HEK293T (cell line): ENCODE measurements around the gene HOMER2.

Experiments used
- CTCF ChIA-PET: fragments of 350-600 bp; formaldehyde crosslinking; extraction: SDS; loops from one replicate; lab custom pipeline; 2021; ENCODE audit warnings: antibody characterized with exemption, inconsistent platforms; lab: Yijun Ruan, JAX
- POLR2A ChIA-PET: fragments of 350-600 bp; formaldehyde crosslinking; extraction: SDS; loops from one replicate; lab custom pipeline; 2020; ENCODE audit warnings: antibody characterized with exemption, inconsistent platforms; lab: Yijun Ruan, JAX
- DNase-seq: peaks from one replicate; pipeline ENCODE4 v3.0.0; 2012; ENCODE audit warnings: mixed read lengths; ENCODE audit errors: extremely low spot score
- ARNT ChIP-seq: fragments of 450-650 bp; IDR thresholded peaks from 2 replicates; pipeline ENCODE4 v1.6.1; 2017; ENCODE audit warnings: mild to moderate bottlenecking
- BHLHE40 ChIP-seq: fragments of 450-650 bp; IDR thresholded peaks from 2 replicates; pipeline ENCODE4 v1.6.1; 2016; ENCODE audit warnings: mild to moderate bottlenecking, moderate library complexity, borderline replicate concordance
- CTBP1 ChIP-seq: fragments of 450-650 bp; IDR thresholded peaks from 2 replicates; pipeline ENCODE4 v1.6.1; 2016; ENCODE audit warnings: borderline replicate concordance
- ELF4 ChIP-seq: fragments of 450-650 bp; IDR thresholded peaks from 2 replicates; pipeline ENCODE4 v1.6.1; 2017; ENCODE audit warnings: antibody characterized with exemption
- FOXA1 ChIP-seq: fragments of 450-650 bp; IDR thresholded peaks from 2 replicates; pipeline ENCODE4 v1.6.1; 2016; ENCODE audit warnings: mild to moderate bottlenecking
- FOXK2 ChIP-seq: fragments of 450-650 bp; IDR thresholded peaks from 2 replicates; pipeline ENCODE4 v1.6.1; 2016; ENCODE audit warnings: mild to moderate bottlenecking
- FOXM1 ChIP-seq: fragments of 450-650 bp; IDR thresholded peaks from 2 replicates; pipeline ENCODE4 v1.6.1; 2017; ENCODE audit warnings: mild to moderate bottlenecking, borderline replicate concordance
- HDGF ChIP-seq: fragments of 450-650 bp; IDR thresholded peaks from 2 replicates; pipeline ENCODE4 v1.6.1; 2017; ENCODE audit warnings: antibody characterized with exemption, borderline replicate concordance
- L3MBTL2 ChIP-seq: fragments of 450-650 bp; conservative IDR thresholded peaks from 2 replicates; pipeline ENCODE4 v1.6.1; 2016; ENCODE audit warnings: mild to moderate bottlenecking
- LEF1 ChIP-seq: fragments of 450-650 bp; IDR thresholded peaks from 2 replicates; pipeline ENCODE4 v1.6.1; 2017; ENCODE audit warnings: mild to moderate bottlenecking, borderline replicate concordance
- NFRKB ChIP-seq: fragments of 450-650 bp; IDR thresholded peaks from 2 replicates; pipeline ENCODE4 v1.6.1; 2016; ENCODE audit warnings: mild to moderate bottlenecking, moderate library complexity
- SP1 ChIP-seq: fragments of 450-650 bp; IDR thresholded peaks from 2 replicates; pipeline ENCODE4 v1.6.1; 2017
- SUZ12 ChIP-seq: fragments of 450-650 bp; IDR thresholded peaks from 2 replicates; pipeline ENCODE4 v1.6.1; 2016; ENCODE audit warnings: mild to moderate bottlenecking
- TARDBP ChIP-seq: fragments of 450-650 bp; IDR thresholded peaks from 2 replicates; pipeline ENCODE4 v1.6.1; 2016
- ZNF384 ChIP-seq: fragments of 450-650 bp; IDR thresholded peaks from 2 replicates; pipeline ENCODE4 v1.6.1; 2016
- TF ChIP-seq, protein P1 (sequence below): fragments of 450-650 bp; IDR thresholded peaks from 2 replicates; pipeline ENCODE4 v1.6.1; 2016

Gene HOMER2

DNA sequence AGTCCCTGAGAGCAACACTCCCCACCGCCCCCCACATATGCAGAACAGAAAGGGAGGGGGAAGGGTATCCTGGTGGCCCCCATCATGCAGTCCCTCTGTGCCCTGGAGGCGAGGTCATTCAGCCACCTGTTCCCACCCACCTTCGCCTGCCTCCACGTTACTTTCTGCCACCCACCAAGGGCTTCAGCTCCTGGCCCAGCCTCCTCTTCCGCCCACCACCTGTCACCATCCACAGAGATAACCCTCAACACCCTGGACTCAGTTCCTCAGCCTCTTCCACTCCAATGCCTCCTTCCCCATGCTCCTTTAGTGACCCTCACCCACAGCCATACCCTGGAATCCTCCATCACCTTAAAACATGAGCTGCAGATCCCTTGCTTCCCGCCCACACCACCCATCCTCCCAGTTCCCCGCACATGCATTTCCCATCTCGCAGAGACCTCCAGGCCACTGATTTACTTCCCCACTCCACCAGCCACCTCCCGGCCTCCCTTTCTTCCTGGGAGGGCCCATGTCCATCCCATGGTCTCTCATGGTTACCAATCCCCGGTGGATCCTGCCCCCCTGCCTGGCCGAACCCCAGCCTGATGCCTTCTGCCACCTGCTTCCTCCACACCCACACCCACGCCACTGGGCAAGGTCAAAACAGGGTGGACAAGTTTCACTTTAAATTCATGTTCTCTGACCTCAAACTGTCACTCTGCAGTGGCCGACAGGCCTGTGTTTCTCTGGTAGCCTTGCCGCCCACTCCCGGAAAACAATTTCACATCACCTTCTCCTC lies 18.2 kb downstream of the HOMER2 start:
- ChIA-PET CTCF (no interaction called here), POLR2A (no interaction called here)
- DNase-seq: no peak
- TF ChIP-seq BHLHE40: no peak
- no peak for TF ChIP-seq NFRKB
- no peak for TF ChIP-seq FOXM1
- no peak for TF ChIP-seq TARDBP
- no peak for TF ChIP-seq HDGF
- no peak for TF ChIP-seq ARNT
- no peak for TF ChIP-seq L3MBTL2
- TF ChIP-seq FOXA1: no peak
- TF ChIP-seq, protein P1, sequence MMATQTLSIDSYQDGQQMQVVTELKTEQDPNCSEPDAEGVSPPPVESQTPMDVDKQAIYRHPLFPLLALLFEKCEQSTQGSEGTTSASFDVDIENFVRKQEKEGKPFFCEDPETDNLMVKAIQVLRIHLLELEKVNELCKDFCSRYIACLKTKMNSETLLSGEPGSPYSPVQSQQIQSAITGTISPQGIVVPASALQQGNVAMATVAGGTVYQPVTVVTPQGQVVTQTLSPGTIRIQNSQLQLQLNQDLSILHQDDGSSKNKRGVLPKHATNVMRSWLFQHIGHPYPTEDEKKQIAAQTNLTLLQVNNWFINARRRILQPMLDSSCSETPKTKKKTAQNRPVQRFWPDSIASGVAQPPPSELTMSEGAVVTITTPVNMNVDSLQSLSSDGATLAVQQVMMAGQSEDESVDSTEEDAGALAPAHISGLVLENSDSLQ: no peak
- TF ChIP-seq ELF4: no peak
- TF ChIP-seq SUZ12: no peak
- no peak for TF ChIP-seq LEF1
- TF ChIP-seq SP1: no peak
- TF ChIP-seq ZNF384: no peak
- no peak for TF ChIP-seq CTBP1
- TF ChIP-seq FOXK2: no peak

DNA sequence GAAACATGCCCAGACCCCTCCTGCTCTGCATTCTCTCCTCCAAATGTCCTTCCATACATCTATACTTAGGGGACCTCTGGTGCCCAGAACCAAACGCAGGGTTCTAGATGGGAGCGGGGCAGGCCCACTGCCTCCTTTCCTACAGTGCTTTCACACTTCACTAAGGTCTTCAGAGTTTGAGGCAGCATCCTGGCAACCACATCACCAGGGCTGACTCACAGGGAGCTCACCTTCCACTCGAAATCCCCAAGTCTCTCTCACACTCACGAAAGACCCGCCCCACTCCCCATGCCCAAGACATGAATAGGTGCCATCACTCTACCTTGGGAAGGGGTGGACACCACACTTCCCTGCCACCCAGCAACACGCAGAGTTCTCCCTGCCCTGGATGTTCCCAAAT lies 18.9 kb downstream of the HOMER2 start:
- ChIA-PET CTCF (no interaction called here), POLR2A (no interaction called here)
- DNase-seq: no peak
- TF ChIP-seq SUZ12: no peak
- no peak for TF ChIP-seq FOXK2
- TF ChIP-seq FOXM1: no peak
- TF ChIP-seq ARNT: no peak
- no peak for TF ChIP-seq NFRKB
- TF ChIP-seq, protein P1: no peak
- no peak for TF ChIP-seq BHLHE40
- TF ChIP-seq LEF1: no peak
- no peak for TF ChIP-seq TARDBP
- no peak for TF ChIP-seq CTBP1
- no peak for TF ChIP-seq L3MBTL2
- TF ChIP-seq ZNF384: no peak
- no peak for TF ChIP-seq FOXA1
- TF ChIP-seq HDGF: no peak
- TF ChIP-seq SP1: no peak
- no peak for TF ChIP-seq ELF4

DNA sequence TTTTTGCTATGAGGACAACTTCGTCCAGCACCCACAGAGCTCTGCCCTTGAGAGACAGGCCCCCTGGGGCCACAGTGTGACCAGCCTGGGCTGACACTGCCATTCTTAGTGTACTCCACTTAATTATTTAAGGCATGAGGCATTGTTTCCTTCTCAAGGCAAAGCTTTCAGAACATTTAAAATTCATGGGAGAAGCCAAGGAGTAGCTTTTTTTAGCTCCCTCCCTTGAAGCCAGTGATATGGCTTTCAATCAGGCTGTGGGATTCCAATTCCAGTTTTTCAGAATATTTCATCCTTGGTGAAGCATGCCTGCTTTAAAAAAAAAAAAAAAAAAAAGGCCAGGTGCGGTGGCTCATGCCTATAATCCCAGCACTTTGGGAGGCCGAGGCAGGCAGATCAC lies 21.3 kb downstream of the HOMER2 start:
- TF ChIP-seq SUZ12 (no peak), ARNT (no peak), NFRKB (no peak), FOXM1 (no peak), TARDBP (no peak), CTBP1 (no peak), LEF1 (no peak), SP1 (no peak), BHLHE40 (no peak), ZNF384 (no peak)
- TF ChIP-seq, protein P1: no peak
- ChIA-PET CTCF (interaction anchor here (0.9 kb wide), 2 partner anchors 12 to 53 kb away, joined by 3 to 5 read pairs; no protein-coding TSS in a partner anchor), POLR2A (no interaction called here)
- DNase-seq: no peak

DNA sequence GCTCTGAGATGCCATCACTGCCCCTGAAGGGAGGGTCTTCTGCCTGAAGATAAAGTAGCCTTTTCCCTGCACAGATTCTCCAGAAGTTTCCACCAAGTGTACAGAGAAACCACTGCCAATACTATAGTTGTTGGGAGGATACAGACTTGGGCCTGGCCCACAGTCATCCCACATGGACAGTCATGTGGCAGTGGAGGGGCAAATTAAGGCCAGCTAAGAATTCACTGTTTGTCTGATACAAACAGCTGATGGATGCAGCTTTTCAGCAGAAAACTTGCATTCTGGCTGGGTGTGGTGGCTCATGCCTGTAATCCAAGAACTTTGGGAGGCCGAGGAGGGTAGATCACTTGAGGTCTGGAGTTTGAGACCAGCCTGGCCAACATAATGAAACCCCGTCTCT lies 22.1 kb downstream of the HOMER2 start:
- TF ChIP-seq FOXA1: no peak
- TF ChIP-seq SUZ12: no peak
- TF ChIP-seq LEF1: no peak
- no peak for TF ChIP-seq NFRKB
- TF ChIP-seq FOXM1: no peak
- no peak for TF ChIP-seq ELF4
- TF ChIP-seq HDGF: no peak
- TF ChIP-seq ZNF384: no peak
- no peak for TF ChIP-seq FOXK2
- TF ChIP-seq, protein P1: no peak
- CTCF ChIA-PET: no interaction called here
- POLR2A ChIA-PET: no interaction called here
- no peak for DNase-seq

DNA sequence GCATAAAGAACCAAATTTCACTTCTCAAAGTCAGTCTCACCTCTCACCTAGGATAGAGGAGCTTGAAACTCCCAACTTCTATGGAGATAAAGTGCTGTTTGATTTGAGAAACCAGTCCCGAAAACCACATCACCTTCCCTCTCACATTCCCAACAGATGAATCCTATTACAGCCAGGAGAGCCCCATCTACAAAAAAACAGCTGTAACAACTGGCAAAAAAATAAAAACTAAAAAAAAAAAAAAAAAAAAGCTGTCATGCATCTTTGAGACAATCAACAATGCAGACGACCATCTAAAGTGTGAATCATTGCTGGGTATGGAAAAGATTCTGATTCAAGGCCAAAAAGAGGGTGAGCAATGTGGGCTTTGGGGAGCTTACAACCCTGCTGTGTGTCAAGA lies 23.8 kb downstream of the HOMER2 start:
- POLR2A ChIA-PET: no interaction called here
- no peak for DNase-seq
- CTCF ChIA-PET: no interaction called here
- TF ChIP-seq CTBP1: no peak
- no peak for TF ChIP-seq SP1
- no peak for TF ChIP-seq ARNT
- TF ChIP-seq ELF4: no peak
- no peak for TF ChIP-seq HDGF
- TF ChIP-seq BHLHE40: no peak
- no peak for TF ChIP-seq FOXA1
